NK-92 (cell line): ENCODE results near the gene KRTDAP.

ENCODE experiments used
- DNase-seq: peaks from one replicate; lab custom pipeline; 2025; ENCODE audit not compliant: unreplicated experiment; lab: John Stamatoyannopoulos, UW

The KRTDAP gene

GRCh38 chr19:35455616-35456201 is 34.6 kb downstream of the KRTDAP start:
- no peak for DNase-seq

DNA sequence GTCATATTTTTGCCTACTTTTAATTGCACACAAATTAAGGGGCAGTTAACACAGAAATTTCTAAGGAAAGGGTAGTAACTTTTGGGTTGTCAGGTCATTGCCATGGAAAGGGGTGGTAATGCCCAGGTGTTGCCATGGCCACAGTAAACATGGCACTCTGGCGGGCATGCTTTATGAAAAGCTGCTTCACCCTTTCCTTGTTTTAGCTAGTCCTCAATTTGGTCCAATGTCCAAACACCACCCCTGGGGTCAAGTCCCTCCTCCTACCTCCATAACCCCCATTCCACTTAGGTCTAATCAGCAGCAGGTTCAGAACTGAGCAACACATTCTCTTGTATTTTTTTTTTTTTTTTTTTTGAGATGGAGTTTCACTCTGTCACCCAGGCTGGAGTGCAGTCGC is 35.6 kb downstream of the KRTDAP start:
- DNase-seq: no peak

- DNase-seq: no peak
These were observed 38.7 kb downstream of the KRTDAP start for GRCh38 chr19:35451338-35452096.

DNA sequence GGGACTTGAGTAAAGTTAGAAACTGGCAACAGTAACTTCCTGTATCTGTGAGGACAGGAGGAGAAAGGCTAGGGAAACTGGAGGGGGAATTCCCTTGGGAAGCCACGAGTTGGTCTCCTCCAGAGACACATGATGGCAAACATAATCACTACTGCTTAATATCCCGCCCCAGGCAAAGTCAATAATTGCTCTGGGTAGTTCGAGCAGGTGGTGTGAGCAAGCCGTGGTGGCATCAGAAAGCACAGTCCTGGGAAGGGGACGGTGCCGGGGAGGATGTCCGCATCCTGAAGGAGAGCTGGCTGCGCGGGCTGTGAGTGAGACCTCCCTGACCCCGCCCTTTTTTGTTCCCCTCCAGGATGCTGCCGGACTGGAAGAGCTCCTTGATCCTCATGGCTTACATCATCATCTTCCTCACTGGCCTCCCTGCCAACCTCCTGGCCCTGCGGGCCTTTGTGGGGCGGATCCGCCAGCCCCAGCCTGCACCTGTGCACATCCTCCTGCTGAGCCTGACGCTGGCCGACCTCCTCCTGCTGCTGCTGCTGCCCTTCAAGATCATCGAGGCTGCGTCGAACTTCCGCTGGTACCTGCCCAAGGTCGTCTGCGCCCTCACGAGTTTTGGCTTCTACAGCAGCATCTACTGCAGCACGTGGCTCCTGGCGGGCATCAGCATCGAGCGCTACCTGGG is 40.8 kb downstream of the KRTDAP start:
- DNase-seq: no peak

GRCh38 chr19:35447606-35448469 is 42.4 kb downstream of the KRTDAP start, which contains the start of gene FFAR2:
TSS of gene FFAR2 (plus strand) at chr19:35448257. CDS start at chr19:35449715, 1,458 bp downstream.
- no peak for DNase-seq

DNA sequence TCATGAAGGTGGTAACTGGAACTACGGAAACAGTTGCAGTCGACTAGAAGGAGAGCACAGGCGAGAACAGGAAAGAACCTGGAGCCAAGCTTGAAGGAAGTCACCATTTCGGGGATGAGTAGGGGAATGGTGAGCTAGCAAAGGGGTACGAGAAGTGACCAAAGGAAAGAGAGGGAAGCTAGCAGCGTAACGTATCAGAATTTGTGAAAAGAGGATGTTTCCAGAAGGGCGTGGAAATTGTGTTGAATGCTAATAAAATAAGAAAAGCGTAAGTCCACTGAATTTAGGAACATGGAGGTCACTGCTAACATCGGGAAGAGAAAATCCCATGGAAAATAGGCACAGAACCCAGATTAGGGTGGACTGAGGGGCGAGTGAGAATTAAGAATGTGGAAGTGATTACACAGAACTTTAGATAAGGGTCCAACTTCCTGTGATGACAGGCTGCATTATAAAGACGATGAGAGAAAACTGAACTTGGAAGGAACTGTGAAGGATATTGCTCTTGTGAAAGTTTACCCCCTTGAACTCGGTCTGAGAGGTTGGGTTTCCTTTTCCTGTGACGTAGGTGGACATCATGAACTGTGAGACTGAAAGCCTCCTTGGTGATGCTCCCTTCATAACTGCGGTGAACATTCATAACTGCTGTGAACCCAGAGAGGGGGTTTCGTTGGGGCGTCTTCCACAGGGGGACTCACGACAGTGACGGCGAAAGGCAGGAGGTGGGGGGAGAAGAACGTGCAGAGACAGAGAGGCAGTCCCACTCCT is 44.3 kb downstream of the KRTDAP start:
- no peak for DNase-seq

DNA sequence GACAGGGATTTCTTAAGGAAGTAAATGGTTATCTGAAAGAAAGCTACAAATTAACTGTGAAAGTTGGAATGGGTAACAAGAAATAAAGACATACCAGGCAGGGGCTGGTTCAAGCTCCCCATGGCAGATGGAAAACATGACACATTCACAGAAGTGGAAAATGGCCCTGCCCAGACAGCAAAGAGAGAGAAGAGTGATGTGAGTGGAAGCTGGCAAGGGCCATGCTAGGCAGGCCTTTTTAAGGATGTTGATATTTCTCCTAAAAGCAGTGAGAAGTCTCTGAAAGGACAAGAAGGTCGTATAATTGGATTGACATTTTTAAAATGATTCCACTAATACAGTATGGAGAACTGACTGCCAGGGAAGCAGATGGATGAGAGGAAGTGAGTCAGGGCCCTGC is 45.5 kb downstream of the KRTDAP start:
- DNase-seq: no peak

- no peak for DNase-seq
These were observed 48.2 kb downstream of the KRTDAP start for GRCh38 chr19:35442091-35442490.

DNA sequence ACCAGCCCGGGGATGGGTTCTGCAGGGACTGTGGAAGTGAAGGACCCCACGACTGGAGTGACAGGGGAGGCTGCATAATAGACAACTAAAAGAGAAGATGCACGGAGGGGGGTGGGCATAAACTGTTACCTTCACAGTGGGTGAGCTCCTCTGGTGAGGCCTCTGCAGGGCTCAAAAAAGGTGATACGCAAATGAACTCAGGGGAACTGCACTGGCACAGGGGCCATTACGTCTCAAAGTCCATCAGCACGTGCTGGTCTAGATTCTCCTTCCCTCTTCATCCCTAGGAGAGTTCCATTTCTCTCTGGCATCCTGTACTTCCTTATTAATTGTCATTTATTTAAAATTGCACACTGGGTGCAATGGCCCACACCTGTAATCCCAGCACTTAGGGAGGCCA is 50.3 kb downstream of the KRTDAP start:
- DNase-seq: no peak

GRCh38 chr19:35438527-35438926 is 51.7 kb downstream of the KRTDAP start:
- DNase-seq: no peak

GRCh38 chr19:35438096-35438495 is 52.2 kb downstream of the KRTDAP start:
- DNase-seq: no peak

DNA sequence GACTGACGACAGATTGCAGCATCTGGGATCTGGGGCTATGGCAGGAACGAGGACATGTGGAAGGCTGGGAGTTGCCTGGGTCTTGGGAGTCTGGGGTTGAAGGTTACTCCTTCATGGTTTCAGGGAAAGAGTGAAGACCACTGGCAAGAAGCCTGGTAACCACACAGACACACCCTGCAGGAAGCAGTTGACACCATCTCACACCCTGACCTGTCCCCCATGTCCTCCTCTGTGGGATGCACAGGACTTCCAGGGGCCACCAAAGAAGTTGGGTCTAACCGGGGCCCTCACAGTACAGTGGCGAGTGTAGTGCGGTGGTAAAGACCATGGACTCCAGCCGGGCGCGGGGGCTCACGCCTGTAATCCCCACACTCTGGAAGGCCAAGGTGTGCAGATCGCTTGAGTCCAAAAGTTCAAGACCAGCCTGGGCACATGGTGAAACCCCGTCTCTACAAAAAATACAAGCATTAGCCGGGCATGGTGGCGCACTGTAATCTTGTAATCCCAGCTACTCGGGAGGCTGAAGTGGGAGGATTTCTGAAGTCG is 52.8 kb downstream of the KRTDAP start:
- DNase-seq: no peak
